Measurements from ENCODE around the gene APOE. TPM values are rescaled to one million over a fixed set of nuclear protein-coding genes. Genes with fewer than 3 reads are reported as not detected.

Gene APOE
- total and polyA plus RNA-seq, 2 of the 13 experiments (the other 11 are each of a cell fraction or from before 2014, with no cell fraction given), result 1,328 to 1,470 TPM

DNA sequence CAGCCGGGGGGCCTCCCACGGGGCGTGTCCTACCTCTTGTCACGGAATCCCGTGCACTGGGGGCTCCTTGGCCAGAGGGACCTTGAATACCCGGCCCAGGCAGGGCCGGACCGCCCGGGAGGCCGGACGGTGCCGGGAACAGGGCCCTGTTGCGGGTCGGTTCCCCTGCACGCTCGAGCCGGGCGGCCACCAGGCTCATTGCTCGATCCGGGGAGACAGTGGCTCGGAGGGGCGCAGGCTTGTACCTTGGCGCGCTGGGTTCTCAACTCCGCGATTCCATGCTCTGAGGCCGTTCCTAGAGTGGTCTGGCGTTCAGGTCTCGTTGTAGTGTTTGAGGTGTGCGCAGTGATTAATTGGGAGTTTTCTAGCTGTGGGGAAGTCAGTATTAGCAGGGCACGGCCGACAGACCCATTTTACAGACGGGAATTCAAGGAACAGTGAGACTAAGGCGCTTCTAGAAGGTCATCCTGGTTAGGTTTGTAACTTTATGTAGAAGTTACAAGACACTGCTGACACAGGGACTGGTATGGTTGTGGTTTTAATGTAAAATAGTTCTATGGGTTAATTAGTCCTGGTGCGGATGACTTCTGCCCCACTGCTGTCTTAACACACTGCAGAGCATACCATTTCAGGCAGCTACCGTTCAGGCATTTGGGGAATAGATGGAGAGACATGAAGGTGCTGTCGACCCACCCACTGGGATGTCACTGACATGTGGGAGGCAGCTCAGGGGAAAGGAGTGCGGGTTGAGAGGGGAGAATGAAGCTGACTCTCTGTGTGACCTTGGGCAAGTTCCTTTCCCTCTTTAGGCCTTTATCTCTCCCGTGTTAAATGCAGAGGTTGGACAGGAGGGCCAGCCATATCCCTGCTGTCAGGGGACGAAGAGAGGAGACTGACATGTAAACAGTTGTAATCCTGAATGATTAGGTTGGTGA lies 50.2 kb downstream of the APOE start (continued):
- TF ChIP-seq GLMP (CRISPR knock-in tag; IDR thresholded peaks at IDR 0.05; ENCODE audit: borderline replicate concordance), result no peak
- no peak for TF ChIP-seq JUN (CRISPR knock-in tag; IDR thresholded peaks at IDR 0.05)
- no peak for TF ChIP-seq SMARCC2 (IDR thresholded peaks at IDR 0.05)
- no peak for TF ChIP-seq ZNF18 (CRISPR knock-in tag; IDR thresholded peaks at IDR 0.05; ENCODE audit: insufficient replicate concordance)
- TF ChIP-seq AHDC1 (CRISPR knock-in tag; IDR thresholded peaks at IDR 0.05; ENCODE audit: borderline replicate concordance), result no peak
- no peak for TF ChIP-seq ZNF614 (CRISPR knock-in tag; IDR thresholded peaks at IDR 0.05; ENCODE audit: borderline replicate concordance)
- no peak for TF ChIP-seq POLR2AphosphoS2 (IDR thresholded peaks at IDR 0.05; ENCODE audit: low read depth, low read length)
- no peak for TF ChIP-seq GPBP1L1 (CRISPR knock-in tag; IDR thresholded peaks at IDR 0.05)
- no peak for TF ChIP-seq ZNF790 (CRISPR knock-in tag; IDR thresholded peaks at IDR 0.05; ENCODE audit: borderline replicate concordance)
- no peak for TF ChIP-seq ARNTL (CRISPR knock-in tag; IDR thresholded peaks at IDR 0.05)
- TF ChIP-seq ZNF451 (CRISPR knock-in tag; IDR thresholded peaks at IDR 0.05), result no peak
- TF ChIP-seq PITX1 (CRISPR knock-in tag; IDR thresholded peaks at IDR 0.05), result no peak
- TF ChIP-seq ZNF136 (CRISPR knock-in tag; IDR thresholded peaks at IDR 0.05; ENCODE audit: low read depth), result no peak
- TF ChIP-seq, protein P1, sequence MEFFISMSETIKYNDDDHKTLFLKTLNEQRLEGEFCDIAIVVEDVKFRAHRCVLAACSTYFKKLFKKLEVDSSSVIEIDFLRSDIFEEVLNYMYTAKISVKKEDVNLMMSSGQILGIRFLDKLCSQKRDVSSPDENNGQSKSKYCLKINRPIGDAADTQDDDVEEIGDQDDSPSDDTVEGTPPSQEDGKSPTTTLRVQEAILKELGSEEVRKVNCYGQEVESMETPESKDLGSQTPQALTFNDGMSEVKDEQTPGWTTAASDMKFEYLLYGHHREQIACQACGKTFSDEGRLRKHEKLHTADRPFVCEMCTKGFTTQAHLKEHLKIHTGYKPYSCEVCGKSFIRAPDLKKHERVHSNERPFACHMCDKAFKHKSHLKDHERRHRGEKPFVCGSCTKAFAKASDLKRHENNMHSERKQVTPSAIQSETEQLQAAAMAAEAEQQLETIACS (CRISPR knock-in tag; IDR thresholded peaks at IDR 0.05), result no peak
- no peak for TF ChIP-seq ZNF292 (CRISPR knock-in tag; IDR thresholded peaks at IDR 0.05; ENCODE audit: borderline replicate concordance, low read depth)
- no peak for TF ChIP-seq LCORL (IDR thresholded peaks at IDR 0.05)
- no peak for TF ChIP-seq LCORL (CRISPR knock-in tag; IDR thresholded peaks at IDR 0.05)

All from HepG2 (cell line).